Mesothelial cell of epicardium (in vitro differentiated cells): ENCODE measurements around the gene FBXO34. TPM values are rescaled to one million over a fixed set of nuclear protein-coding genes. Genes with fewer than 3 reads are reported as not detected.
"Not testable (repeated sequence)": the region's sequence is repeated elsewhere in the genome, so short reads cannot be mapped to it uniquely, and the experiment has no call there.

ENCODE experiments used
- DNase-seq, 2 experiments: peaks; one replicate each; pipeline ENCODE4 v3.0.0; 2021; ENCODE audit warnings: low spot score in 2 of 2; ENCODE audit not compliant: unreplicated experiment in 2 of 2
- H3K27ac Mint-ChIP-seq: 2 replicates; pipeline ENCODE4 v1.8.0; 2021; ENCODE audit warnings: mixed read lengths
- H3K27me3 Mint-ChIP-seq: 2 replicates; pipeline ENCODE4 v1.8.0; 2021; ENCODE audit warnings: low read depth, mixed read lengths
- H3K36me3 Mint-ChIP-seq: 2 replicates; pipeline ENCODE4 v1.8.0; 2021; ENCODE audit warnings: mixed read lengths
- H3K4me1 Mint-ChIP-seq: 2 replicates; pipeline ENCODE4 v1.8.0; 2021; ENCODE audit warnings: mixed read lengths
- H3K4me3 Mint-ChIP-seq: 2 replicates; pipeline ENCODE4 v1.8.0; 2021; ENCODE audit warnings: mild to moderate bottlenecking, moderate library complexity, mixed read lengths
- H3K9me3 Mint-ChIP-seq: 2 replicates; pipeline ENCODE4 v1.8.0; 2021; ENCODE audit warnings: mixed read lengths
- CTCF ChIP-seq: fragments of 200-600 bp; sonication (generic); IDR thresholded peaks from one replicate; pipeline ENCODE4 v1.5.0; 2021; ENCODE audit warnings: antibody characterized with exemption; ENCODE audit not compliant: unreplicated experiment
- total RNA-seq: library from RNA; stranded (reverse); gene quantifications from 3 replicates; pipeline ENCODE4 v1.2.1, GENCODE V29; 2021

The FBXO34 gene
- total RNA-seq, 1 donor from 2014 or later: 38.0 TPM

GRCh38 chr14:55339770-55340169 is 68.5 kb downstream of the FBXO34 start:
- H3K27ac Mint-ChIP-seq: peak overlapping the region; percentile 82
- no peak for DNase-seq
- H3K27me3 Mint-ChIP-seq: no peaks in the 10 kb centered on the region
- TF ChIP-seq CTCF: no peak
- no peaks in the 10 kb centered on the region for H3K36me3 Mint-ChIP-seq
- H3K4me3 Mint-ChIP-seq: no peak overlapping the region
- peaks cover 80% of the 10 kb centered on the region for H3K4me1 Mint-ChIP-seq
- H3K9me3 Mint-ChIP-seq: no peaks in the 10 kb centered on the region

GRCh38 chr14:55340482-55340881 is 69.3 kb downstream of the FBXO34 start:
- no peaks in the 10 kb centered on the region for H3K36me3 Mint-ChIP-seq
- no peaks in the 10 kb centered on the region for H3K9me3 Mint-ChIP-seq
- H3K27me3 Mint-ChIP-seq: no peaks in the 10 kb centered on the region
- DNase-seq: no peak
- peaks cover 78% of the 10 kb centered on the region for H3K4me1 Mint-ChIP-seq
- no peak for TF ChIP-seq CTCF
- H3K4me3 Mint-ChIP-seq: no peak overlapping the region
- peak overlapping the region; percentile 82 for H3K27ac Mint-ChIP-seq

GRCh38 chr14:55341781-55342180 is 70.6 kb downstream of the FBXO34 start:
- no peak for DNase-seq
- TF ChIP-seq CTCF: no peak
- no peaks in the 10 kb centered on the region for H3K36me3 Mint-ChIP-seq
- no peak overlapping the region for H3K4me3 Mint-ChIP-seq
- no peaks in the 10 kb centered on the region for H3K27me3 Mint-ChIP-seq
- H3K27ac Mint-ChIP-seq: peak overlapping the region; percentile 74
- no peaks in the 10 kb centered on the region for H3K9me3 Mint-ChIP-seq
- peaks cover 74% of the 10 kb centered on the region for H3K4me1 Mint-ChIP-seq

GRCh38 chr14:55344582-55345163 is 73.5 kb downstream of the FBXO34 start:
- not testable (repeated sequence) for H3K9me3 Mint-ChIP-seq, H3K36me3 Mint-ChIP-seq, H3K27me3 Mint-ChIP-seq, DNase-seq, H3K4me3 Mint-ChIP-seq
- Mint-ChIP-seq H3K4me1 (peaks cover 75% of the 10 kb centered on the region), H3K27ac (peak overlapping the region; percentile 51)

GRCh38 chr14:55347040-55347439 is 75.8 kb downstream of the FBXO34 start:
- TF ChIP-seq CTCF: no peak
- no peak overlapping the region for H3K27ac Mint-ChIP-seq

GRCh38 chr14:55347748-55348147 is 76.5 kb downstream of the FBXO34 start:
- no peaks in the 10 kb centered on the region for H3K27me3 Mint-ChIP-seq
- H3K9me3 Mint-ChIP-seq: no peaks in the 10 kb centered on the region
- no peak overlapping the region for H3K4me3 Mint-ChIP-seq
- DNase-seq: no peak
- H3K27ac Mint-ChIP-seq: peak overlapping the region; percentile 21
- H3K4me1 Mint-ChIP-seq: peaks cover 56% of the 10 kb centered on the region
- no peak for TF ChIP-seq CTCF
- peaks cover 8% of the 10 kb centered on the region for H3K36me3 Mint-ChIP-seq

More at GRCh38 chr14:55347040-55347439, 75.8 kb downstream of the FBXO34 start:
- peaks cover 8% of the 10 kb centered on the region for H3K36me3 Mint-ChIP-seq
- no peak overlapping the region for H3K4me3 Mint-ChIP-seq
- no peaks in the 10 kb centered on the region for H3K9me3 Mint-ChIP-seq
- DNase-seq: no peak
- H3K4me1 Mint-ChIP-seq: peaks cover 63% of the 10 kb centered on the region
- H3K27me3 Mint-ChIP-seq: no peaks in the 10 kb centered on the region
